Fibroblast of upper back skin (primary cell): ENCODE data around the gene CX3CR1.
"Not testable (repeated sequence)": the region's sequence is repeated elsewhere in the genome, so short reads cannot be mapped to it uniquely, and the experiment has no call there.

Experiments
- DNase-seq: peaks from one replicate; pipeline ENCODE4 v3.0.0-alpha.2; 2013

CX3CR1 gene, protein sequence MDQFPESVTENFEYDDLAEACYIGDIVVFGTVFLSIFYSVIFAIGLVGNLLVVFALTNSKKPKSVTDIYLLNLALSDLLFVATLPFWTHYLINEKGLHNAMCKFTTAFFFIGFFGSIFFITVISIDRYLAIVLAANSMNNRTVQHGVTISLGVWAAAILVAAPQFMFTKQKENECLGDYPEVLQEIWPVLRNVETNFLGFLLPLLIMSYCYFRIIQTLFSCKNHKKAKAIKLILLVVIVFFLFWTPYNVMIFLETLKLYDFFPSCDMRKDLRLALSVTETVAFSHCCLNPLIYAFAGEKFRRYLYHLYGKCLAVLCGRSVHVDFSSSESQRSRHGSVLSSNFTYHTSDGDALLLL

DNA sequence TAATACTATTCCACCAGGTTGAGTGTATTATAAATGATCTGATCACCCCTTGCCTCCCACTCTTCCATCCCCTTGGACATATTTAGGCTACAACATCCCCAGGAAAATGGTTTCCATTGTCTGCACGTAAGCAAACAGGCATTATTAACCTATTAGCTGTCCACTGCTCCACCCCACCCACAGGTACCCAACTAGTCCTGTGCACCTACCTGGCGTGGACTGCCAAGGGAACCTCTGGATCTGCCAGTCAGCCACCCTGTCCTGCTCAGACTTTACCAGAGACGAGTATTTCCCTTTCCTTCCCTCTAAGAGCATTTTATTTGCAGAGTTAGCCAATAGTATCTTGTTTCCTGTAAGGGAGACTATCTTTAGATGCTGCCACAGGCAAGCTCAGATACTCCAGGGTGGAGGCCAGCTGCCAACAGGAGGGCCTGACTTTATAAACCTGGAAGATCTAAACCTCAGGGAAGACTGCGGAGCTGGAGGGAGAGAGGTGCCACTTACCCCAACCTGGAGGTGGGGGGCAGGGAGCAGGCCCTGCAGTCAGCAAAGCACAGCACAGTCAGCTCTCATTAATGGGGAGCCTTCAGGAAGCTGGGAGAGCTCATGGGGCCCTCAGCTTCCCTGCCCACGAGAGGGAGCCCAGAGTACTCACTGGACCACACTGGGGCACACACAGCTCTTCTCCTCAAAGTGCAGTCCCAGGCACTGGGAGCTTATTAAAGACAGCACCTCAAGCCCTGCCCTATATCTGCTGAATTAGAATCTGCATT is at the start of gene CX3CR1:
TSS of gene CX3CR1 (minus strand) at position 292 of the 773 bp plus-strand sequence. CDS start 13,527 bp downstream, outside the sequence.
- DNase-seq: no peak

DNA sequence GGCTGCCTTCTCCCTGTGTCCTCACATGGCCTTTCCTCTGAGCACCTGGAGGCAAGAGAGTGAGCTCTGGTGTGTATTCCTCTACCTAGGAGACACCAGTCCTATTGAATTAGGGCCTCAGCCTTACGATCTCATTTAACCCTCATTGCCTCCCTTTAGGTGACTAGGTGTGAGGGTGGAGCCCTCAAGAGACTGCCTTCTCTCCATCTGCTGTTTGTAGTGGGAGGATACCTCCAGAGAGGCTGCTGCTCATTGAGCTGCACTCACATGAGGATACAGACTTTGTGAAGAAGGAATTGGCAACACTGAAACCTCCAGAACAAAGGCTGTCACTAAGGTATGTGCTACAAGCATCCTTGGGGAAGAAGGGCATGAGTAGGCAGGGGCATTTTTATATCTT is 49.7 kb upstream of the CX3CR1 start, which contains the start of gene CCR8:
TSS of gene CCR8 (plus strand) at position 217 of the 400 bp plus-strand sequence. CDS start 2,623 bp downstream, outside the sequence.
- no peak for DNase-seq

DNA sequence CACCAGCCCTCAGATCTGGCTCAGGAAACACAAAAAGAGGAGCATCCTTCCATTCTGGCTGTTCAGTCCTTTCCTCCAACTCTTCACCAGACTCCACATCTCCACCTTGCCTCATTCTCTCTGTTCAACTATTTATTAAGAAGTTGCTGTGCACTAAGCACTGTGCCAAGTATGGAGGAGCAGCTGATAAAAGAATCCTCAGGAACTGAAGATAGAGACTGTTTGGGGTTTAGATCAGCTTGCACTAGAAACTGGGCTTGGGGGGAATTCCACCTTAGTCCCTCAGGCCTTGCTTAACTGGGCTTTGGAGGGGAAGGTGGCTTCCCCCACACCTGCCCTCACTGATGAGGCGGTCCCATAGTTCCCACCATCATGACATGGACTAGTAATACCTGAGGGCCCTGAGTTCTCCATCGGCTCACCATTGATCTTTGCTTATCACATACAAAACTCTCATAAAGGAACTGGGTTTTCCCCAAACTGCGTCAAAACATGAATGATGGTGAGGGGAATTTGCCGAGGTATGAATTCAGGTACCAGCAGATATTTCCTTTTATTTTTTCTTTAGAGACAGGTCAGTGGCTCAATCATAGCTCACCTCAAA is 48.0 kb upstream of the CX3CR1 start:
- DNase-seq: no peak

DNA sequence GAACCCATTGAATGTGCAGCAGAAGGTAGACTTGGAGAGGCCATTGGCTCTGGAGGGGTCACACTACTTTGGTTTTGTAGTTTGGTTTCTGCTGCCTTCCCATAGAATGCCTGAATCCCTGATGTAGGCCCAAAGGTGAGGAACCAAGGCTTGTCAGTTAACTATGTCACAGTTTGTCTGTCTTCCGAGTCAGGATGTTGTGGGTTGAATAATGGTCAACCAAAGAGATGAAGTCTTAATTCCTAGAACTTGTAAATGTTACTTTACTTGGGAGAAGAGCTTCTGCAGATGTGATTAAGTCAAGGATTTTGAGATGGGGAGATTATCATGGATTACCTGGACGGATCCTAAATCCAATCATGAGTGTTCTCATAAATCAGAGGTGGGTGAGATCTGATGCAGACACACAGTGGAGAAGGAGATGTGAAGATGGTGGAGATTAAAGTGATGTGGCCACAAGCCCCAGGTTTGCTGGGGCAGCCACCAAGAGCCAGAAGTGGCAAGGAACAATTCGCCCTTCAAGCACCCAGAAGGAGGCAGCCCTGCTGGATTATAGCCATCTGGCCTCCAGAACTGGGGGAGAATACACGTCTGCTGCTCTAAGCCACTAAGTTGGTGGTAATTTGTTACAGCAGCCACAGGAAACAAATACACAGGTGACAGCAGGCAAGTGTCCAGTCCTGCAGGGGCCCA is 47.4 kb upstream of the CX3CR1 start:
- DNase-seq: no peak

DNA sequence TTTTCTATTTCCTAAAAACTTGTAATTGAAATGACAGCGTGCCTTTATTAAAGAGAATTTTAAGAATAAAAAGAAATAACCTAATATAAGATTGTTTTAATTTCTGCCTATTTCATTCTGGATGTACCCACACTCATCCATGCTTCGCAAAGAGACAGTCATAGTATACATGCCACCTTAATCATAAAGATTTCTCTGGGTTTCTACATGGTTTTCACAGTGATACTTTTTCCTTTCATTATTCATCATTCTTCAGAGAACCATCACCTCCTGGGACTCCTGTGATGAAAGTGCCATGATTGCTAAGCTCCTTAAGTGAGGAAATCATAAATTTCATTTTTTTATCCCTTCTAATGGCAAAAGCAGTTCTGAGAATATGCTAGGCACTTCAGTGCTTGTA is 45.4 kb upstream of the CX3CR1 start:
- DNase-seq: no peak

DNA sequence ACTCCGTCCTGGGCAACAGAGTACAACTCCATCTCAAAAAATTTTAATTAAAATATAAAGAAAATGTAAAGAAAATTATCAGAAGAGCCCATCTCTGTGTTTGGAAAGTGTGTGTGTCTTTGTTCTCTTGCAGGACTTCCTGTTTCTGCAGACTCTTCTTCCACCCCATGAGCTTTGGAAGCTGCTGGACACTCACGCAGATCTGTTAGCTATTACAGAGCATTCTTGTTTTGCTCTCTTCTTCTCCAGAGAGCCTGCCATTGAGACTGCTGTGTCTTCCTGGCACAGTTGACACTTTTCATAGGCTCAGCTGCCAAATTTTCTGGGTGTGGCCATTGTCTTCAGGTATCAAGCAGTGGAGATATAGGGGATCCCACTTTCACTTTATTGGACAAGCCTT is 43.7 kb upstream of the CX3CR1 start:
- no peak for DNase-seq

DNA sequence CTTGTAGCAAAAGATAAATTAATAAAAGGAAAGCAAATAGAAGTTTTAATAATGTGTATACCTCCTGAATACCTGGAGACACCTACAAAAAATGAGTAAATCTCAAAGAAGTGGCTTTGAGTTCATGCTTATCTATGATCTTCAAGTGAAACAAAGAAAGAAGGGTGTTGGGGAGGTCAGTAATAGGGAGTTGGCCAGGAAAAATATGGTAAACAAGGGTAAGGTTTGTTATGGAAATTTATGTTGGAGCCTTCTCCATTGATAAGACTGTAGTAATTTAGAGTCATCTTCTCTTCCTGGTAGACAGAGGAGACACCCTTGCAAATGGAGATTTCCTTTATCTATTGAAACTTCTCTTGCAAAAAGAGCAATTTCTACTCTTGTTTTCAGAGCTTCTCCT is 43.1 kb upstream of the CX3CR1 start:
- DNase-seq: no peak

DNA sequence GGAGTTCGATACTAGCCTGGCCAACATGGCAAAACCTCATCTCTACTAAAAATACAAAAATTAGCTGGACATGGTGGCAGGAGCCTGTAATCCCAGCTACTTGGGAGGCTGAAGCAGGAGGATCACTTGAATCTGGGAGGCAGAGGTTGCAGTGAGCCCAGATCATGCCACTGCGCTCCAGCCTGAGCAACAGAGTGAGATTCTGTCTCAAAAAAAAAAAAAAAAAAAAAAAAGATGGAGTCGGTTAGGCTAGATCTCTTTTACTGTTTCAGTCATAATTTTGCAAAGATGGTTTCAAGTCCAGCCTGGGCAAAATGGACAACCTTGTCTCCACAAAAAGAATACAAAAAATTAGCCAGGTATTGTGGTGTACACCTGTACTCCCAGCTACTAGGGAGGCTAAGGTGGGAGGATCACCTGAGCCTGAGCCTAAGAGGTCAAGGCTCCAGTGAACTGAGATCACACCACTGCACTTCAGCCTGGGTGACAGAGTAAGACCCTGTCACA is 42.4 kb upstream of the CX3CR1 start:
- DNase-seq: not testable (repeated sequence)

DNA sequence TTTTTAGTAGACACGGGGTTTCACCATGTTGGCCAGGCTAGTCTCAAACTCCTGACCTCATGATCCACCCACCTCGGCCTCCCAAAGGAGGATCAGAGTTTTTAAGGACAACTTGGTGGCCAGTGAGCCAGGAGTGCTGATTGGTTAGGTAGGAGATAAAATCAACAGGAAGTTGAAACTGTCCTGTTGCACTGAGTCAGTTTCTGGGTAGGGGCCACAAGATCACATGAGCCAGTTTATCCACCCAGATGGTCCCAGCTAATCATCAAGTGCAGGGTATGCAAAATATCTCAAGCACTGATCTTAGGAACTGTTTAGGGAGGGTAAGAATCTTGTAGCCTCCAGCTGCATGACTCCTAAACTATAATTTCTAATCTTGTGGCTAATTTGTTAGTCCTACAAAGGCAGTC is 41.7 kb upstream of the CX3CR1 start:
- DNase-seq: not testable (repeated sequence)

DNA sequence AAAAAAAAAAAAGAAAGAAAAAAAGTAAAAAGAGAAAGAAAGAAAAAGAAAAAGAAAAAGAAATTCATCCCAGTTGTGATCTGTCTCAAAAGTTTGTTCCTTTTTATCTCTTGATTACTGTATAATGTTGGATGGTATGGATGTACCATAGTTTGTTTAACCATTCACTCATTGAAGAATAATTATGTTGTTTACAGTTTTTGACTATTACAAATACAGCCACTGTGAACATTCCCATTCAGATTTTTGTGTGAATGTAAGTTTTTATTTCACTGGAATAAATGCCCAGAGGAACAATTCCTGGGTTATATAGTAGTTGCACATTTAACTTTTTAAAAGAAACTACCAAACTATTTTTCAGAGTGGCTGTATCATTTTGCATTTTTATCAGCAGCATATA is 39.4 kb upstream of the CX3CR1 start:
- DNase-seq: no peak

DNA sequence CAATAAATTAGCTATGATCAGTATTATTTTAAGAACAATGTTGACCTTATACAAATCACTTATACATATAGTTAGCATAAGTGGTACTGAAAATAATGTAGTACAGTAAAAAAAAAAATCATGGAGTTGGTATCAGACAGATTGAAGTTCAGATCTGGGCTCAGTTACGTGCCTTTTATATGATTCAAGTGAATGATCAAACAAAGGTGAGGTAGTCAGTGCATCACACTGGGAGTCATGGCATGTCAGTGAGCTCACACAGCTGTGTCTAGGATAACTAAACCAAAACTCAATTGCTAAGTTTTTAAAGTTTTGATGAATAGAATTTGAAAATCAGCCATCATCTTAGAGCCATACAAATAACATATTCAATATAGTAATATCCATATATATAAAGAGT is 38.5 kb upstream of the CX3CR1 start:
- no peak for DNase-seq

DNA sequence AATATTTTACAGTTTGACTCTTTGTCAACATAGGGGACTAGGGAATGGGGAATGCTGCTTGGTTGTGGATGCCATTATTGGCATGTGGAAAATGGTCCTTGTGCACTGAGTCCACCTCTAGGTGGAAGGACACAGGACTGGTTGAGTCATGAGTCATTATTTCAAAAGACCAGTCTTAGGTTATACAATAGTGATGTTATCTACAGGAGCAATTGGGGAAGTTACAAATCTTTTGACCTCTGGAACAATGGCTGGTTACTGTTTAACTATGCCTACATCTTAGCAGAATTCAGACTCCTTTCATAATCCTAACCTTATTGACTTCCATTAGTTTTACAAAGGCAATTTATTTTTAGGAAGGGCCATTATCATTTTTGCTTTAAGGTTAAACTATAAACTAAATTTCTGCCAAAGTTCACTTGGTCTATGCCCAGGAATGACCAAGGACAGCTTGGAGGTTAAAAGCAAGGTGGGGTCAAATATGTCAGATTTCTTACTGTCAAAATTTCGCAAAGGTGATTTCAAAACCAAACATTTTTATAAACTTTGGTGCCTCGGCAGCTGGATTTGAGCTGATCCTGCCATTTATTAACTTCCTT is 37.8 kb upstream of the CX3CR1 start:
- DNase-seq: no peak

DNA sequence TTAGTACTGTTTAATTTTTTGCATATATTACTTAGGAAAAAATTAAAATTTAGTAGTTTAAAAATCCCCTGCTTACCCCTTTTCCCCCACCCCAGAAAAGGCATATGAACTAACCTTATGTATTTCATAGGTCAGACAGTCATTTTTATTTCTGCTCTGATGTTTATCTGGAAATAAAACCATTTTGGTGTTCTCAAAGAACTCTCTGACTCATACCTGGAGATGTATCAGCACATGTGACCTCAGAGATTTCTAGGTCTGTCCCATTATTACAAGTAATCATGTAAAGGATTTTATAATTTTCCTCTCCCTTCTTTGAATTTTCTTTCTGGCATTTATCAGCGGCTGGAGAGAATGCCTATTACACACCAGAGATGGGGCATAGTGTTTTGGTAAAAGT is 35.6 kb upstream of the CX3CR1 start:
- DNase-seq: no peak

DNA sequence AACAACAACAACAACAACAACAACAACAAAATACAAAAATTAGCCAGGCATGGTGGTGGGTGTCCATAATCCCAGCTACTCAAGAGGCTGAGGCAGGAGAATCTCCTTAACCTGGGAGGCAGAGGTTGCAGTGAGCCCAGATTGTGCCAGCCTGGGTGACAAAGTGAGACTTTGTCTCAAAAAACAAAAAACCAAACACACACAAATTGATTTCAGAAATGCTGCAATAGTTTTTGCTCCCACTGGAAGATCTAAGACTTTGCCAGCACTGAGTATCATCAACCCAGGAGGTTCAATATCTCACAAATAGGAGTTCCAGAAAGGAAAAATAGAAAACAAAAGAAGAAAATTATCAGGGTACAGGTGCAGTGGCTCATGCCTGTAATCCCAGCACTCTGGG is 33.5 kb upstream of the CX3CR1 start:
- no peak for DNase-seq

DNA sequence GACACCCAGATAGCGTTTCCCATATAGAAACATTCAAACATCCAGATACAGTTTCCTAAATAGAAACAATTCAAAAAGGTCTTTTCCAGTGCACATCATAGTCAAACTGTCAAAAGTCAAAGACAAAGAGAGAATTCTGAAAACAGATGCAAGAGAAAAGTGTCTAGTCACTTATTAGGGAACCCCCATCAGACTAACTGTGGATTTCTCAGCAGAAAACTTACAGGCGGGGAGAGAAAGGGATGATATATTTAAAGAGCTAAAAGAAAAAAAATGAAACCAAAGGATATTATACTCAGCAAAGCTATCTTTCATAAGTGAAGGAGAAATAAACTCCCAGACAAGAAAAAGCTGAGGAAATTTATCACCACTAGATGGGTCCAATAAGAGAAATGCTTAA is 22.3 kb upstream of the CX3CR1 start:
- no peak for DNase-seq

DNA sequence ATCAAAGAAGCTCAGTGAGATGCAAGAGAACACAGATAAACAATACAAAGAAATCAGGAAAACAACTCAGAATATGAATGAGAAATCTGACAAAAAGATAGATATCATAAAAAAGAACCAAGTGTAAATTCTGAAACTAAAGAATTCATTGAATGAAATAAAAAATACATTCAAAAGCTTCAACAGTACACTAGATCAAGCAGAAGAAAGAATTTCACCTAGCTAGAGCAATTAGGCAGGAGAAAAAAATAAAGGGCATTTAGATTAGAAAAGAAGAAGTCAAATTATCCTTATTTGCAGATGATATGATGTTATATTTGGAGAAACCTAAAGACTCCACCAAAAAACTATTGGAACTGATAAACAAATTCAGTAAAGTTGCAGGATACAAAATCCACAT is 19.4 kb upstream of the CX3CR1 start:
- no peak for DNase-seq

DNA sequence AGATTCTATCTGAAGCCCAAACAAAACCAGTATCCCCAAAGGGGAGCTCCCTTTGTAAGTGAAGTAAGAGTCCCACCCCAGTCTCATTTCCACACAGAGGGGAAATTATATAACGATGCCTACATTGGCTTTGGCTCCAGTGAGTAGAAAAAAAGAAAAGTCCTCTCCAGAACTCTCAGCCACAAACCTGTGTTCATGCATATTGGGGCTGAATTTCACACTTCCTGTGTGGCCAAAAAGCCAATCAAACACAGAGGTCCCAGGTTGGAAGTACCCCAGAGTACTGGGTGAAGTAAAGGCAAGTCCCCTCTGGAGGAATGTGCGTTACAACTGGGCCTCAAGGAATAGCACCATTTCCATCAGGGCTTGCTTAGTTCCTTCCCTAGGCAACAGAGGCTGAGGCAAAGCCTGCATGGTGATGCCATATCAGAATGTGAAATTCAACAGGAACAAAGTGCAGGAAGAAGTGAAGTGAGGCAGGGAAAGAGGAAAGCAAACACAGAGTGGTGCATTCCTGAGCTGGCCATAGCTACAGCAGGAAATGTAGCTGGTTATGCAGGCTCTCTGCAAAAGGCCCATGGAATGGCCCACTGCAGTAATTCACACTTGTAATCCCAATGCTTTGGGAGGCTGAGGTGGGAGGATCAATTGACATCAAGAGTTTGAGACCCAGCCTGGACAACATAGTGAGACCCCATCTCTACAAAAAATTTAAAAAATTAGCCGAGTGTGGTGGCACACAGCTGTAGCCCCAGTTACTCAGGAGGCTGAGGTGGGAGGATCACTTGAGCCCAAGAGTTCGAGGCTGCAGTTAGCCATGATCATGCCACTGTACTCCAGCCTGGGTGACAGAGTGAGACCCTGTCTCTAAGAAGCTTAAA is 16.6 kb upstream of the CX3CR1 start:
- DNase-seq: no peak

DNA sequence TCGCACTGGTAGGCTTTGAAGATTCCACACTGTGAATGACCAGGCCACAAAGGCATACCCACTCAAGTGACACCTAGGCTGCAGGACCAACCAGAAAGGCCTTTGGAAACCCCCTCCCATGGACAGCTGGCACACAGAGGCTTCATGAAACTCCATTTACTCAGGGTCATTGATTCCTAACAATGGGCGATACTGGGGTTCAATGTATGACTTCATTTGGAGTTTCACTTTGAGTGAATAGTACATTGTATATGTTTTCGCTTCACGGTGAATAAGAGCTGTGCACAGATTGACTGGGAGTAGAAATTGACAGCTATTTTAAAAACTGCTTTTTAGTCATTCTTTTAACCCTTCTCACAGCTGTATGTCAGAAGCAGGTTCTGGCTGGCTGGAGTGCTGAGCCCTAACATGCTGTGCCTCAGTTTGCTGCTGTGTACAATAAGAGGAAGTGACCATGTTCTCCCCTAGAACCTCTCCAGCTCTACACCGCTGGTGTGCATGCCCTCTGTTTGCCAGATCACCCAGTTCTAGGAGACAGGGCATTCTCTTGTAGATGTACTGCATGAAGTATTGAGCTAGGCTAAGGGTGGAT is 15.4 kb upstream of the CX3CR1 start:
- no peak for DNase-seq

DNA sequence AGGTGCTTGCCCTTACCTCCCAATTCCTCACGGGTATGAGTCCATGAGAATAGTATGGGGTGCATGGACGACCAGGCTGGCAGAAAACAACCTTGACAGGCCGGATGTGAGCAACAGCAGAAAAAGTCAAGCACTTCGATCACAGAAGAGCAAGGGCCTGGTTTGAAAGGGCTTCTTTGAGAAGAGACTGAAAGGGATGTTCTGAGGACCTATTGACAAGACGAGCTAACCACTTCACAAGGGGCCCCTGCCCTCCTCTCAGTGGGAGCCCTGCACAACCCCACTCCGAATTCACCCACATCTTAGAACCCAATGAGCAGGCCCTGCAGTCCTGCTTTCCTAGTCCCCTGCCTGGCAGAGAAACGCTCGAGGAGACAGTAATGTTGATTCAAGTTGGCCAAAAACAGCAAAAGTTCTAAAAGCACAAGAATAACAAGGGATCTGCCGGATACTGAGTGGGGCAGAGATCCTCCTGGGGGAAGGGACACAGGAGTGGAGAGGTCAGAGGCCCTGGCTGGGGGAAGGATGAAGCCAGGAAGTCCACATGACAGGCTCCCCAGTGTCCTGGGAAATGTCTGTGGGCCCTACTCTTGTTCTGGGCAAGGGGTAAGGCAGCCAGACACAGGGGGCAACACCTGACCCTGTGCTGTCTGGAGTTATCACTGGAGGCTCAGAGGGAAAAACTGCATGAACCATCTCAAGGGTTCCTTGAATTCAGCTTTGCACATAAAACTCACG is 14.8 kb upstream of the CX3CR1 start:
- DNase-seq: no peak

DNA sequence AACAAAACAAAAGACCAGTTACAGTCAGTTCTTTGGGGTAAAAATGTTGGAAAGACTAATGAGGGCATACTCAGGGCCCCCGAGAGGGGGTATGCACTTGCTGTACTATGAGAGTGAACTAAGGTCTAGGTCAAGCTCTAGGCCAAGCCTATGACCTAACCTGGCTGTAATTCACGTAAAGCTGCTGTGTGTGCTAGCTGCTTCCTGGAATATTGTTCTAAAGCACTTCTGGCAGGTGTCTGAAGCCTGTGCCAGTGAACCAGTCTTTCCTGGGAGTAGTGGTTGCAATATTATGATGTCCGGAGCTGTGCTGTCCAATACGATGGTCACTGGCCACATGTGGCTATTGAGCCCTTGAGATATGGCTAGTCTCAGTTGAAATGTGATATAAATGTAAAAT is 13.1 kb upstream of the CX3CR1 start:
- DNase-seq: no peak
